GM19240 (cell line): ENCODE data around the gene SNAP23.
A peak's percentile ranks its signal among the peaks of the same experiment; 100 is the strongest.

ENCODE experiments used
- DNase-seq: peaks from one replicate; pipeline ENCODE4 v3.0.0; 2011; ENCODE audit warnings: low spot score; ENCODE audit not compliant: insufficient read length

Gene SNAP23

DNA sequence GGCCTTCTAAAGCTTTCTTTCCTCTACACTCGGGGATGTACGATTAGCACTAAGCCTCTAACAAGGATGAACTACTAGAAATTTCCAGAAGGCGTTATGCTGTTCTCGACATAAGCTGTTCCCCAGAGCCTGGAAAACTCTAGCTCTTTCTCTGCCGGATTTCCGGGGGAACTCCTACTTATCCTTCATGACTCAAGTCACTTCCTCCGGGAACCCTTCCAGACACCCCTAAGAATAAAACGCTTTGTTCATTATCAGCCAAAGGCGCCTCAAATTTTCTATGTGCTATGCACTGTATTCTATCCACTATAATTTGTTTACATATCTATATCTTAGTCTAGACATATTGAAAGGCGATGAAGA is 455 bp upstream of the SNAP23 start:
- no peak for DNase-seq

DNA sequence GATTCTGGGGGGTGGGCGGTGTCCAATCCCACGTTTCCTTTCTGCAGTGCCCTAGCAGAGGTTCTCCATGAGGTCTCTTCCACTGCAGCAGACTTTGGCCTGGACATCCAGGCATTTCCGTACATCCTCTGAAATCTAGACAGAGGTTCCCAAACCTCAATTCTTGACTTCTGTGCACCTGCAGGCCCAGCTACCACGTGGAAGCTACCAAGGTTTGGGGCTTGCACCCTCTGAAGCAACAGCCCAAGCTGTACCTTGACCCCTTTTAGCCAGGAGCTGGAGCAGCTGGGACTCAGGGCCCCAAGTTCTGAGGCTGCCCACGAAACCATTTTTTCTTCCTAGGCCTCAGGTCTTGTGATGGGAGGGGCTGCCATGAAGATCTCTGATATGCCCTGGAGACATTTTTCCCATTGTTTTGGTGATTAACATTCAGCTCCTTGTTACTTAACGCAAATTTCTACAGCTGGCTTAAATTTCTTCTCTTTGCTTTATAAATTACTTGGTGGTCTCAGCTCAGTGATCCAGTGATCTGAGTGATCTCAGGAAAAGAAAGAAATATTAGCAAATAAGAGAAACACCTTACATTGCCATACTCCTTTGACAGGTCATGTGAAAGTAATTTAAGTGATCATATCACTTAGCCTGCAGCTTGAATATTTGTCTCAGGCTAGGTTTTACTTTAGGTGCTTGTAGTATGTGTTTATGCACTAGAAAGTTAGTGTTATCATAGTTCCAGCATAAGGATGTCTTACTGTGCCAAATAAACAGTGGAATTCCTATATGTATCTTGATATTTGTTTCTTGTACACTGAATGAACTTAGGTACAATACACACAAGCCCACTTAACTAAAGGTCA is 3.0 kb downstream of the SNAP23 start:
- DNase-seq, result no peak

DNA sequence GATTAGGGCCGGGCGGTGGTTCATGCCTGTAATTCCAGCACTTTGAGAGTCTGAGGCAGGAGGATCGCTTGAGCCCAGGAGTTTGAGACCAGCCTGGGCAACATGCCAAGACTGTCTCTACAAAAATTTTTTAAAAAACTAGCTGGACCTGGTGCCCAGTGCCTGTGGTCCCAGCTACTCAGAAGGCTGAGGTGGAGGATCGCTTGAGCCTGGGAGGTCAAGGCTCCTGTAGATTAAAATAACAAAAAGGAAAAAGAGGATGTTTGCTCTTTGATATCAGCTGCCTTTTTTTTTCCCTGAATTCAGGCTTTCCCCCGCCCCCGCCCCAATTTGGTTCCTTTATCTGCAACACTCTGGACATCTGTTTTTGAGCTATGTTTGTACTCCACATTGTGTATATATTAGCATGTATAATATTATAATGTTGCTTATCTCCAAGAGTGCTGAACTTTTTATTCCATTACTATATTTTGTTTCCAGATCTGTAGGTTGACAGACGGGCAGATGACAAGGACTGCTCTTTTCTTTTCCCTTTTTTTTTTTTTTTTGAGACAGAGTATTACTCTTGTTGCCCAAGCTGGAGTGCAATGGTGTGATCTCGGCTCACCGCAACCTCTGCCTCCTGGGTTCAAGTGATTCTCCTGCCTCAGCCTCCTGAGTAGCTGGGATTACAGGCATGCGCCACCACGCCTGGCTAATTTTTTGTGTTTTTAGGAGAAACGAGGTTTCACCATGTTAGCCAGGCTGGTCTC is 4.6 kb downstream of the SNAP23 start:
- no peak for DNase-seq

DNA sequence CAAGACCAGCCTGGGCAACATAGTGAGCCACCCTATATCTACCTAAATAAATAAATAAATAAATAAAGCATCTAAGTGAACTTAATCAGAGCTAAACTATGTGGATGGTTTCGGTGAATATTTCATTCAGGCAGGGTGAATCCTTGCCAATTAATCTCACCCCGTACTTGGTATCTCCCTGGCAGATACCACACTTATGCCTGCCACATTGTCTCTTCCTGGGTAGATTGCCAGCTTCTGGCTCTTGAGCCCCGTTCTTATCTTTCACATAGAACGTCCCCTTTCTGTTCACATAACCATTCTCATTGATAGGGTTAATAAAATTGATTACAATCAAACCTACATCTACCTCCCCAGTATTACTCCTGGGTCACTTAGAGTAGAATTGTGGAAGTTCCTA is 7.0 kb downstream of the SNAP23 start:
- DNase-seq, result no peak

DNA sequence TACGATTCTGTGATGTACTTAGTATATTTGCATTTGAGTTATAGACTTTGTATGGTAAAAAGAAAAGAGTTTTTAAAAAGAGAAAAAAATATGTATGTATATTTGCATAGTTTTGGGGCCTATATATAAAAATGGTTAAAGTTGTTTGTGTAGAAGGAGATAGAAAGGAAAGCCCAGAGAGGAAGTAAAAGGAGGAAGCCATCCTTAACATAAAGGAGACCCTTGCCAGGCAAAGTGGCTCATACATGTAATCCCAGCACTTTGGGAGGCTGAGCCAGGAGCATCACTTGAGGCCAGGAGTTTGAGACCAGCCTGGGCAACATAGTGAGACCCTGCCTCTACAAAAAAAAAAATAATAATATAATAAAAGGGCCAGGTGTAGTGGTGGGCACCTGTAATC is 8.4 kb downstream of the SNAP23 start:
- no peak for DNase-seq

DNA sequence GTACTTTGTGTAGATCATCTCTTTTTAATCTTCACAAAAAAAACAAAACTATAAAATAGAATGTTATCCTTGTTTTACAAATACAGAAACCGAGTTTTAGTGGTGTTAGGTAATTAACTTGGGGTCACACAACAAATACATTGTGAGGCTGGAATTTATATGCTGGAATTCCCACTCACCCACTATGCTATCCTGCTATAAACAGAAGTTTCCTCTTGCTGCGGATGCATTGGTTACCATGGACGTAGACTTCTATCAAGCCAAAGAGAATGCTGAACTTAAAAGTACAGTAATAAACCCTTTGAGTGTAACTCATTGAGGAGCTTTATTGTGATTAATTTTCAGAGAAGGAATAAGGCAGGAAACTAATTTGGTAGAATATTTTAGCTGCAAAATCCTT is 9.2 kb downstream of the SNAP23 start:
- no peak for DNase-seq

DNA sequence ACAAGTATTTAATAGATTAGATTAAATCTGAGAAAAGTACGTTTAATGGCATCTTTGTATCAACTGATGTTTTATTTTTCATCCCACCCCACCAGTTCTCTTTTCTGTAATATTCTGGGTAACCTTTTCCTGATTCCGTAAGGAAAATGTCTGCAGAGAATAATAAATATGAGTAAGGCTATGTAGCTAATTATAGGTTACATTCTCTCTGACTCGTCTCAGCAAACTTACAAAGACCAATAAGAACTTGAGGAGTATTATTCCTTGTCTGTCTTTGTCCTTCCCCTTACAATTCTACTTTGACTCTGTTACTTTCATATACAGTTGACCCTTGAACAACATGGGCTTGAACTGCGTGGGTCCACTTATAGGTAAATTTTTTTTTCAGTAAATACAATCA is 12.1 kb downstream of the SNAP23 start:
- DNase-seq, result no peak

DNA sequence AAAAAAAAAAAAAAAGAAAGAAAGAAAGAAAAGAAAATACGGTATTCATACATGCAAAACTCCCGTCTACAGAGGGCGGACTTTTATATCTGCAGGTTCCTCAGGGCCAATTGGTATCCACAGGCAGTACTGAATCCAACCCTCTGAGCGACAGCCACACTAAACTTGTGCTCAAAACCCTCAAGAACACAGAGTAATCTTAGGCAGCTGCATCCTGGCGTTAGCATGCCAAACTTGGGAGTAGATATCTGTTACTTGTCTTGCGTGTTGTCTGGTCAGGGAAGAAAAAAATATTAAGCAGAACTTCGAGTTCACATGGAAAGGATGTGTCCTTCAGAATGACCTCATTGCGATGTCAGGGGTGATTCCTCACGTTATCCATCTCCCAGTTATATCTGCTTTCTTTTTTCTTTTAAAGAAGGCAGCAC is 12.8 kb downstream of the SNAP23 start:
- no peak for DNase-seq

DNA sequence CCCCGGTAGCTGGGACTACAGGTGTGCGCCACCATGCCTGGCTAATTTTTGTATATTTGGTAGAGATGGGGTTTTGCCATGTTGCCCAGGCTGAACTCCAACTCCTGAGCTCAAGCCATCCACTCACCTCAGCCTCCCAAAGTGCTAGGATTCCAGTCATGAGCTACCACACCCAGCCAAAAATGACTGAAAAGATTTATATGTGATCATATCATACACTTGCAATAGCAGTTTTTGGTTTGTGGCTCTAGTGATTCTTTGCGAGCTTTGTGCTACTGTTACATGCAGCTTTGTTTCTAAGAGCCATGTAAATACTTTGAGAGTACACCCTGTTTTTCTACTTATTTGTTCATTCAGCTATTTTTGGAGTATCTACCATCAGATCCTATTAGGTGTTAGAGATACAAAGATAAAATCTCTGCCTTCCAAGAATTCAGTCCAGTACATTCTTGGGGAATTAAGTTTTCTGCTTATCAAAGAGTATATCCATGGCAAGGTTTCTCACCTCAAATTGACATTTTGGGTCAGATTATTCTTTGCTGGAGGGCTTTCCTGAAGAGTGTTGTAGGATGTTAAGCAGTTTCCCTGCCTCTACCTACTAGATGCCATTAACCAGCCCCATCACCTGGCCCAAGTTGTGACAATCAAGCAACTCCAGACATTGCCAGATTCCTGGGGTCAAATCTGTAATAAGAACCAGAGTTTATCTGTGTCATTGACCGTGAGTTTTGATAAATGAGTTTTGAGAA is 15.0 kb downstream of the SNAP23 start:
- no peak for DNase-seq

DNA sequence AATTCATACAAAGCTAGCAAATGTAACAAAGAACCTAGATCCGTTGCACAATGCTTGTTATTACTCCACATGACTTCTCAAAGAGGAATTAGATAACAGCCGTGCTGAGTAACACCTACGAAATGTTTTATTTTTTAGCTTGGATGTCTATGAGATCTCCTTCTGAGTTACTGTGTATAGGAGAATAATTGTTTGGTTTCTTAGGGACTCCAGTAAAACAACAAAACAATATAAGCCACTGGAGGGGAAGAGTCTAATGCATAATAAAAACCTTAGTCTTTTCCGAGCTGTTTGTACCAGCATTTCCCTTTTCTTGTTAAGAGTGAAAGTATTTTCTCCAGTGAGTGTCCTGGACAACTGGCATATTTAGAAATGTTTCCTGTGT is 15.6 kb downstream of the SNAP23 start:
- DNase-seq, result no peak

DNA sequence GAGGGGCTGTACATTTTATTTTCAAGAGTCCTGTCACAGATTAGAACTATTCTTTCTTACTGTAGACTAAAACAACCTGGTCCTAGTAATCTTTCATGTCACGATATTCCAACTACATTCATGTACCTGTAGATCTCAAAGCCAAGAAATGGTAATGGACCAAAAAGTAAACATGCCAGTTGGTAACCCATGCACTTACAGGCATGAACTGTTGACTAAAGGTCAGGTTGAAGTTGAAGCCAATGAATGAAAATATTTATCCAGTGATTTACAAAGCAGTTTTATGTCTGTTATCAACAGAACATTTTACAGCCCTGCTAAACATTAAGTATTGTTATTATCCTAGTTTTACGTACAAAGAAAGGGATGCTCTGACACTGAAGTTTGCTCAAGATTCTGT is 27.9 kb downstream of the SNAP23 start:
- DNase-seq, result no peak

DNA sequence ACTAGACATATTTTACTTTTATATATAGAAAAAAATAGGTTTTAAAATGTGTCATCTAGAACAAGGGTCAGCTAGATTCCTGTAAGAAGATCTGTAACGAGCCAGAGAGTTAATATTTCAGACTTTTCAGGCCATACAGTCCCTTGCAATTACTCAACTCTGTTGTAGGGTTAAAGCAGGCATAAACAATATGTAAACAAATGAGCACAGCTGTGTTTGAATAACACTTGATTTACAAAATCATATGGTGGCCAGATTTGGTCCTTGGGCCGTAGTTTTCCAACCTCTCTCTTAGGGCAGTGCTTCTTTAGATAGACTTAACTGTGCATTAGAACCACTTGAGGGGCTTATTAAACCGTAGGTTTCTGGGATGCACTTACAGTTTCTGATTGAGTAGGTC is 33.5 kb downstream of the SNAP23 start:
- DNase-seq, result no peak

DNA sequence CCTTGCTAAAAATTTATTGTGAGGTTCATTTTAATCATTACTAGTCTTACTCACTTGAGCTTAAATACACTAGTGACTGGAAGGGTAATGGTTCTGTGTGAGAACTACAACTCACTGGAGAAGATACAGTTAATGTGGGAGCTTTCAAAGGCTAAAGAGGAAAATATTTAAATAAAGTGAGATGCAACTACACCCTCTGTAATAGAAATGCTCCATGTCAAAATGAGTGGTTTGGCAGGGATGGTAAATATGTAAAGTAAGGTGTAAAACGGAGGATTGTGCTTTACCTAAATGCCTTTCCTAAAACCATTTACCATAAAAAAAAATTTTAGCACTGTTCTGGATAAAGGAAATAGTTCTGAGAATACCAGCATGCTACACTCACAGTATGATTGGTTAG is 37.8 kb downstream of the SNAP23 start:
- no peak for DNase-seq

DNA sequence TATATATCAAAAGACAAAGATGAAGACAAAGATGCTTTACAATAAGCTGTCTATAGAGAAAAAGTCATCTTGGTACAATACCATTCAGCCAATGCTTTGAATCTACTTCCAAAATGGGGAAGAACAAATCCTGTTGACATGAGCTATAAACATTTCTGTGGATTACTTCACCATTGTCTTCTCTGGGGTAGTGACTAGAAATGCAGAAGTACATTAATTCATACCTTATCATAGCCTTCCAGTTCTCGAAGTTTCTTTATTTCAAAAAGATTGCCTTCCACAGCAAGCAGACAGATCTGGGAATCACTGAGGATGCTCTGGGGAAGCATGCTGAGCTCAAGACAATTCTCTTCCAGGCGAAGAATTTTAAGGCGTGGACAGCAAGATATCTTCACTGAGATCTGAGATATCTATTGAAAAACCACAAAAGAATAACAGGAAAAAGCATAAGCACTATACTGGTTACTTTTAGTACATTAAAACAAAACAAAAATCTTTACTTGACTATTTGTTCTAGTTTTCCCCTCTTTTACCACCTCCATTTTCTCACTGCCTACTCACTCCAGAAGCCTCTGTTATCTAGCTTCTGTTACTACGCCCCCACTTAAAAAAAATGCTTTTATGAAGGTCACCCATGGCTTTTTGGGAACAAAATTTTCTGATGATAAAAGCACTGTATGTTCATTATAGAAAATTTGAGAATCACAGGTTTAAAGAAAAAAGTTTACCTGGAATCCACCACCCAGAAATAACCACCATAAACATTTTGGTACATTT is 49.6 kb downstream of the SNAP23 start:
- no peak for DNase-seq

DNA sequence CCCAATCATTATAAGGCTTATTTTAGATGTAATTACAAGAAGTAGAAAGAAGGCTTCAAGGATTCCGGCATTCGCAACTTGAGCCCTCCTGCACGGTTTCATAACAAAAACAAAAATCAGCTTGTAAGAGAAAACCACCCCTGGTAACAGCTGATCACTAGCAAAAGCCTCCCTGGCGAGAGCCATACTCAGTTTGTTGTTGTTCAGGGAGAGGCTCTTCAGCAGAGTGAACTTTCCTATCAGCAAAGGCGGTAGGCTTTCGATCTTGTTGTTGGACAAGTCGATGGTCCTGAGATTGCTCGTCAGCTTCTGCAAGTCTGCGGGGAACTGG is 52.4 kb downstream of the SNAP23 start:
- peak; percentile 6 for DNase-seq

DNA sequence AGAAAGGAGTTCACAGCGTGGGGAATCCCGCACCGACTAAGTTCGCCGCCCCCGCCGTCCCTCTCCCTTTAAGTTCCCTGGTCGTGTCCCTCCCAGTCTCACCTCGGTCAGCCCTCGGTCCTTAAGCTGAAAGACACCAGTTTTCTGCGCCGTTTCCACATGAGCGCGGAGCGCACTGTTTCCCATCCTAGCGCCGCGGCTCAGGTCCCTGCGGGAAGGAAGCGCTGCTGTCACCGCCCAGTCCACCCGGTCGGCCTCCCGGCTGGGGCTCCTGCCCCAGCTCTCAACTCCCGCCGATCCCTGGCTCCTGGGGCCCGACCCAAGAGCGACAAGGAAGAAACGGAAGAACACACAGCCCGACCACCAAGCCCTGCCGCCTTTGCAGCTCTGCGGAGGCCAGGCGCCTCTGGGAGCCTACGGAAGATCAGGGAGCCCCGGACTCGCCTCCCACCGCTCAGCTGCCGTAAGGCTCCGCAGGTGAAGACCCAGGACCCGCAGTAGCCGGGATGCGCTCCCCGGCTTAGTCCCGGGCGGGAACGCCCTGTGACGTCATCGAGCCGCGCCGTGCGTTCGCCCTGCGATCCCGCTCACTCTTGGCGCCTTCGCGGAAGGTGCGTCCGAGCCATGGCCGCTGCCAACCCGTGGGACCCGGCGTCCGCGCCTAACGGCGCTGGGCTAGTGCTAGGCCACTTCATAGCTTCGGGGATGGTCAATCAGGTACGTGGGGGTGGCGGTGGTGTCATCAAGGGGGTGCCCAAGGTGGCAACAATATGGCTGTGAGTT is 53.0 kb downstream of the SNAP23 start, which contains the start of the genes HAUS2 and LRRC57:
TSS of gene HAUS2 (plus strand) at position 590 of the 783 bp plus-strand sequence. CDS start at position 625, 35 bp downstream.
TSS of gene LRRC57 (minus strand) at position 545 of the 783 bp plus-strand sequence. CDS start at position 186, 359 bp downstream.
- DNase-seq, result peak; percentile 92

DNA sequence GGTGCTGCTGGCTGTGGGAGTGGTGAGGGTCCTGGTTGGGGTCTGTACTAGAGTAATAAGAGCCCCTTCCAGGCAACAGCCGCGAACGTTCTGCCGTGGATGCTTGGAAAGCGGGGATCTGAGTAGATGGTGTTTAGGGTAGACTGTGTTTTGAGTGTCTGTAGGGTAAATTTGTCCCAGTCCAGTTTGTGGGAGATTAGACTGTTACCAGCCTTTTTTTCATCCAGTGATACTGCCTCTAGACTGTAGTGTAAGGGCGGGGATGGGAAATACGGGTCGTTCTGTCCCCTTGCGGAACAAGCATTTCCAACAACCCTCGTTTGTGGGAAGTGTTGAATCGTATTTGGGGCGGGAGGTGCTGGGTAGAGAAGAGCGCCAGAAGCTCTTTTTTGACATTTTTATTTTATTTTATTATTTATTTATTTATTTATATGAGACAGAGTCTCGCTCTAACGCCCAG is 53.6 kb downstream of the SNAP23 start:
- DNase-seq, result no peak

DNA sequence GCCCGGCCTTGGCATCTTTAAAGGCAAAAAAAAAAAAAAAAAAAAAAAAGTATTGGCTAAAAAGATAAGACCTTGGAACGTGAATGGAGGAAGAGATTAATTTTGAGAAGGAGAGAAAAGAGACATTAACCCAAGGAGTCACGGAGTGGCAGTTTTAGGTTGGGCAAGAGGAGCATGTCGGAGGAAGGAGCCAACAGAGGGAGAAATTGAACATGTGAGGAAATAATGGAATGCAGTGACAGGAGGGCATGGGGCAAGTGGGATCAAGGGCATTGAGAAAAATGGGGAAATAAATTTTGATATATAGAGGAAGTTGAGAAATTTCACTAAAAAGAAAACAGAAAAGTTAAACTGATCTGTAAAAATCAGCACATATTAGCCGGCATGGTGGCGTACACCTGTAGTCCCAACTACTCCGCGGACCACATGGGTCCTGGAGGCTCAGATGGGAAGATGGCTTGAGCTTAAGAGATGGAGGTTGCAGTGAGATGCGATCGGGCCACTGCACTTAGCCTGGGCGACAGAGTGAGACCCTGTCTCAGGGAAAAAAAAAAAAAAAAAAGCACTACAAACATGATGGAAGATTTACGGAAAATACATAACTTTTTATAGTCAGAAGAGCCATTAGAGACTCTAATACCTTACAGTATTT is 54.4 kb downstream of the SNAP23 start:
- no peak for DNase-seq

DNA sequence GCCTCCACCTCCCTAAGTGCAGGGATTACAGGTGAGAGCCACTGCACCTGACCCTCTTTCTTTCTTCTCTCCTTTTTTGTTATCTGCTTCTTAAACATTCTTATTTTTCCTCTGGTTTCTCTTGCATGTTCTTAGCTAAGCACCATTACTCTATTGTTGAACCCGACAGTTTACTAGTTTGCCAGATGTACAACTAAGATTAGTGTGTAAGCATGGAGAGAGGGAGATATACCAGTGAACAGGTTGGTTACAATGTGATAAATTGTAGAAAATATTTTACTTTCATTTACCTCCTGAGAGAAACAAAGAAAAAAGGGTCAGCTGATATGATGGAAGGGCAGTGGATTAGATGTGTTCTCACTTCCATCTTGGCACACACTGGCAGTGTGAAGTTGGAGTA is 58.1 kb downstream of the SNAP23 start:
- no peak for DNase-seq
